Prostate gland (tissue), 2 donors: ENCODE data around the gene XPR1. TPM values are rescaled to one million over a fixed set of nuclear protein-coding genes. Genes with fewer than 3 reads are reported as not detected.

Source experiments
- DNase-seq: peaks from one replicate; pipeline ENCODE4 v3.0.0-alpha.2; 2019; ENCODE audit warnings: low spot score
- H3K27ac ChIP-seq, 2 donors: fragments of 200-600 bp; sonication (generic); 2 replicates each; pipeline ENCODE4 v1.5.1; 2017 to 2019
- H3K27me3 ChIP-seq: fragments of 200-600 bp; sonication (generic); replicated peaks from 2 replicates; pipeline ENCODE4 v1.5.1; 2019; ENCODE audit not compliant: insufficient read depth
- H3K36me3 ChIP-seq, 2 donors: fragments of 200-600 bp; sonication (generic); 1 replicate in 1 of 2; 2 replicates in 1 of 2; pipeline versions ENCODE4 v1.5.1 to v1.8.1; 2017 to 2019
- H3K4me1 ChIP-seq: fragments of 200-600 bp; sonication (generic); replicated peaks from 2 replicates; pipeline ENCODE4 v1.5.1; 2019
- H3K4me3 ChIP-seq, 2 donors: fragments of 200-600 bp; sonication (generic); 2 replicates each; pipeline ENCODE4 v1.5.1; 2017 to 2019
- H3K9me3 ChIP-seq: fragments of 200-600 bp; sonication (generic); 2 replicates; pipeline ENCODE4 v1.5.1; 2017
- CTCF ChIP-seq, 4 experiments: fragments of 200-600 bp in 2 of 4; fragments of 450-650 bp in 2 of 4; sonication (generic) in 2 of 4; IDR thresholded peaks; 1 replicate in 3 of 4; 2 replicates in 1 of 4; pipeline ENCODE4 v1.5.1; 2016 to 2019; ENCODE audit warnings: antibody characterized with exemption in 4 of 4, mild to moderate bottlenecking in 2 of 4, moderate library complexity in 2 of 4
- POLR2A ChIP-seq: fragments of 450-650 bp; IDR thresholded peaks from one replicate; pipeline ENCODE4 v1.6.1; 2016; ENCODE audit warnings: antibody characterized with exemption, mild to moderate bottlenecking
- POLR2AphosphoS5 ChIP-seq: sonication (generic); formaldehyde crosslinking; IDR thresholded peaks from one replicate; pipeline ENCODE4 v1.6.1; 2017; ENCODE audit warnings: antibody characterized with exemption
- WGBS: methylation state at CpG from one replicate; pipeline ENCODE4 v1.1.5; 2018; 5-methylcytosine and 5-hydroxymethylcytosine counted together
- intact Hi-C: fragments of 100-400 bp; cut with DNase I; formaldehyde crosslinking; loops from one replicate; pipeline ENCODE4 v1.14.2; 2022
- total RNA-seq, 2 donors: library from RNA; depleted of rRNA; stranded (reverse); fragments of >200 nt; gene quantifications; one replicate each; pipeline ENCODE4 v1.1.0, GENCODE V29; 2016

The XPR1 gene
- total RNA-seq, 2 donors from 2014 or later = 17.5 to 70.3 TPM

DNA sequence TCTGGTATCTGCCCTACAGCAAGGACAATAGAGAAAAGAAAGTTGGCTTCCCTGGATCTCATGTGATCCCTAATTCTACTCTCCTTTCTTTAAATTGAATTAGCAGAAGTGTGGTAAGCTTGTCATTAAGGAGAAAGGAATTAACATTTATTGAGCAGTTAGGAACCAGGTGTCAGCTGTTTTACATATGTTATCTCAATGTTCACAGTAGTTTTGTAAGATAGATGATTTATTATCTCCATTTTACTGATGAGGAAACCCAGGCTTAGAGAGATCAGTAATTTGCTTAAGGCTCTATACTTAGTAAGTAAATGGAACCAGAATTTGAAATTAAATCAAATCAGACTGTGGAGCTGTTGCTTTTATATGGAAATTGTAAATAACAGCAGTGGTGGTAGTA, 8.0 kb downstream of the XPR1 start:
- H3K4me3 ChIP-seq = no peak overlapping the region
- no peaks in the 10 kb centered on the region for H3K4me1 ChIP-seq
- H3K27me3 ChIP-seq = no peaks in the 10 kb centered on the region
- intact Hi-C loops = loop anchor here (10.0 kb wide), 2 partner anchors 385 to 525 kb away; partner anchors contain the start of gene STX6
- TF ChIP-seq CTCF (IDR thresholded peaks at IDR 0.05) (no peak), POLR2AphosphoS5 (no peak), POLR2A (no peak)
- H3K27ac ChIP-seq = no peak overlapping the region
- no peaks in the 10 kb centered on the region for H3K9me3 ChIP-seq
- H3K36me3 ChIP-seq = no peaks in the 10 kb centered on the region
- DNase-seq = no peak

- DNase-seq = no peak
- intact Hi-C loops = no loop called here
Observed at GRCh38 chr1:180640531-180640949, 8.7 kb downstream of the XPR1 start.

GRCh38 chr1:180641662-180642061, 9.8 kb downstream of the XPR1 start:
- no peaks in the 10 kb centered on the region for H3K4me1 ChIP-seq
- no peaks in the 10 kb centered on the region for H3K9me3 ChIP-seq
- no peak for TF ChIP-seq POLR2AphosphoS5
- TF ChIP-seq CTCF (IDR thresholded peaks at IDR 0.05) = no peak
- TF ChIP-seq POLR2A = no peak
- DNase-seq = no peak
- intact Hi-C loops = no loop called here
- no peaks in the 10 kb centered on the region for H3K36me3 ChIP-seq
- no peak overlapping the region for H3K27ac ChIP-seq
- H3K4me3 ChIP-seq = no peak overlapping the region
- no peaks in the 10 kb centered on the region for H3K27me3 ChIP-seq

More at GRCh38 chr1:180640531-180640949, 8.7 kb downstream of the XPR1 start:
- Histone ChIP-seq H3K4me3 (no peak overlapping the region), H3K9me3 (no peaks in the 10 kb centered on the region), H3K36me3 (no peaks in the 10 kb centered on the region), H3K27ac (no peak overlapping the region), H3K27me3 (no peaks in the 10 kb centered on the region), H3K4me1 (no peaks in the 10 kb centered on the region)
- TF ChIP-seq CTCF (IDR thresholded peaks at IDR 0.05) (no peak), POLR2AphosphoS5 (no peak), POLR2A (no peak)
- 91% methylated on average over 3 of the region's 3 CpGs for WGBS

- intact Hi-C loops = no loop called here
- 96% methylated on average over 1 of the region's 1 CpG for WGBS
- Histone ChIP-seq H3K27me3 (no peaks in the 10 kb centered on the region), H3K9me3 (no peaks in the 10 kb centered on the region), H3K4me1 (no peaks in the 10 kb centered on the region), H3K36me3 (no peaks in the 10 kb centered on the region), H3K27ac (no peak overlapping the region), H3K4me3 (no peak overlapping the region)
- DNase-seq = no peak
- TF ChIP-seq POLR2A = no peak
- no peak for TF ChIP-seq POLR2AphosphoS5
- no peak for TF ChIP-seq CTCF (IDR thresholded peaks at IDR 0.05)
Observed at GRCh38 chr1:180642781-180643180, 11.0 kb downstream of the XPR1 start.

DNA sequence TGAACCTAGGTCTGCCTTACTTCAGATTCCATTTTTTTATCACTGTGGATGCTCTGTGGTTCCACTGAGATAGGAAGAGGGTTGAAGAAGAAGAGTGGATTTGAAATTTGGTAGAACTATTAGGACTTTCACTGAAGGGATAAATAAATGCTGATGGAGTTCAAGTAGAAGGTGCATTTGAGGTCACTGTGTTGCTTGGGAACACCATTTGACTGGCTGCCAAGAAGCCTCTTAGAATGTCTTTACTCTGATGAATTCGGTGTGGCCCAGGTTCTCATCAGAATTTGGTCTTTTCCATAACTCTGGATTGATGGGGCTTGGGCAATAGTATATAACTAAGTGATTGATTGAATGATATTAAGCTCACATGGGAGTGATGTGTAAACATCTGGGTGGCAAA, 11.9 kb downstream of the XPR1 start:
- H3K27me3 ChIP-seq = no peaks in the 10 kb centered on the region
- no peak overlapping the region for H3K27ac ChIP-seq
- no peaks in the 10 kb centered on the region for H3K36me3 ChIP-seq
- intact Hi-C loops = no loop called here
- TF ChIP-seq CTCF (IDR thresholded peaks at IDR 0.05) (no peak), POLR2AphosphoS5 (no peak), POLR2A (no peak)
- no peak overlapping the region for H3K4me3 ChIP-seq
- no peaks in the 10 kb centered on the region for H3K4me1 ChIP-seq
- whole genome bisulfite sequencing = 41% methylated on average over 1 of the region's 1 CpG
- DNase-seq = peak; percentile 7
- no peaks in the 10 kb centered on the region for H3K9me3 ChIP-seq
